ENCODE results near the gene GGCT. TPM values are rescaled to one million over a fixed set of nuclear protein-coding genes. Genes with fewer than 3 reads are reported as not detected.

Gene GGCT
- total and polyA plus RNA-seq, 2 donors from 2014 or later = 23.8 to 70.1 TPM

GRCh38 chr7:30463405-30464145 lies 41.1 kb downstream of the GGCT start:
- Histone ChIP-seq H3K27me3 (ENCODE audit: control insufficient read depth, insufficient read depth, low read length) (no peaks in the 10 kb centered on the region), H3K27ac (ENCODE audit: low read depth in 2 of 2, low read length in 2 of 2) (no peak overlapping the region), H3K4me3 (ENCODE audit: low read length in 3 of 3) (no peak overlapping the region), H3K9me3 (ENCODE audit: control insufficient read depth in 2 of 3, insufficient read depth in 1 of 3, low read length in 3 of 3) (no peaks in the 10 kb centered on the region), H3K36me3 (ENCODE audit: control insufficient read depth in 2 of 3, insufficient read depth in 3 of 3, low read length in 3 of 3) (no peaks in the 10 kb centered on the region), H3K9ac (ENCODE audit: low read length in 3 of 3) (no peak overlapping the region), H3K4me1 (ENCODE audit: control insufficient read depth in 2 of 3, insufficient read depth in 2 of 3, low read depth in 1 of 3, low read length in 3 of 3) (peaks cover 0 to 4% (median 3%) of the 10 kb centered on the region in 3 donors)
- DNase-seq = no peak
- intact Hi-C loops (cut with DNase I) = no loop called here
- no peak for FAIRE-seq
- TF ChIP-seq CTCF (IDR thresholded peaks at IDR 0.05; ENCODE audit: borderline replicate concordance, extremely low read depth, insufficient read depth) = no peak

- DNase-seq = no peak
- intact Hi-C loops (cut with DNase I) = no loop called here
- Histone ChIP-seq H3K36me3 (ENCODE audit: control insufficient read depth in 2 of 3, insufficient read depth in 3 of 3, low read length in 3 of 3) (no peaks in the 10 kb centered on the region), H3K9me3 (ENCODE audit: control insufficient read depth in 2 of 3, insufficient read depth in 1 of 3, low read length in 3 of 3) (no peaks in the 10 kb centered on the region), H3K4me3 (ENCODE audit: low read length in 3 of 3) (no peak overlapping the region), H3K4me1 (ENCODE audit: control insufficient read depth in 2 of 3, insufficient read depth in 2 of 3, low read depth in 1 of 3, low read length in 3 of 3) (peaks cover 0 to 4% (median 3%) of the 10 kb centered on the region in 3 donors), H3K27me3 (ENCODE audit: control insufficient read depth, insufficient read depth, low read length) (no peaks in the 10 kb centered on the region), H3K27ac (ENCODE audit: low read depth in 2 of 2, low read length in 2 of 2) (no peak overlapping the region), H3K9ac (ENCODE audit: low read length in 3 of 3) (no peak overlapping the region)
- TF ChIP-seq CTCF (IDR thresholded peaks at IDR 0.05; ENCODE audit: borderline replicate concordance, extremely low read depth, insufficient read depth) = no peak
- no peak for FAIRE-seq
These were observed 42.5 kb downstream of the GGCT start for GRCh38 chr7:30462179-30462578.

- Histone ChIP-seq H3K9me3 (ENCODE audit: control insufficient read depth in 2 of 3, insufficient read depth in 1 of 3, low read length in 3 of 3) (no peaks in the 10 kb centered on the region), H3K27me3 (ENCODE audit: control insufficient read depth, insufficient read depth, low read length) (no peaks in the 10 kb centered on the region), H3K36me3 (ENCODE audit: control insufficient read depth in 2 of 3, insufficient read depth in 3 of 3, low read length in 3 of 3) (peaks cover 0 to 10% (median 0%) of the 10 kb centered on the region in 3 donors), H3K27ac (ENCODE audit: low read depth in 2 of 2, low read length in 2 of 2) (peak overlapping the region in 1 of 2 donors; percentile 57), H3K4me3 (ENCODE audit: low read length in 3 of 3) (peak overlapping the region in 1 of 3 donors; percentile 7), H3K9ac (ENCODE audit: low read length in 3 of 3) (no peak overlapping the region), H3K4me1 (ENCODE audit: control insufficient read depth in 2 of 3, insufficient read depth in 2 of 3, low read depth in 1 of 3, low read length in 3 of 3) (peaks cover 0 to 4% (median 3%) of the 10 kb centered on the region in 3 donors)
- no peak for TF ChIP-seq CTCF (IDR thresholded peaks at IDR 0.05; ENCODE audit: borderline replicate concordance, extremely low read depth, insufficient read depth)
- intact Hi-C loops (cut with DNase I) = no loop called here
- FAIRE-seq (no peak), DNase-seq (no peak)
These were observed 44.4 kb downstream of the GGCT start for GRCh38 chr7:30460246-30460633.
